ENCODE results near the gene ANKRD33B. TPM values are rescaled to one million over a fixed set of nuclear protein-coding genes. Genes with fewer than 3 reads are reported as not detected.

Gene ANKRD33B
- total RNA-seq, 1 donor from 2014 or later = 2.2 TPM

DNA sequence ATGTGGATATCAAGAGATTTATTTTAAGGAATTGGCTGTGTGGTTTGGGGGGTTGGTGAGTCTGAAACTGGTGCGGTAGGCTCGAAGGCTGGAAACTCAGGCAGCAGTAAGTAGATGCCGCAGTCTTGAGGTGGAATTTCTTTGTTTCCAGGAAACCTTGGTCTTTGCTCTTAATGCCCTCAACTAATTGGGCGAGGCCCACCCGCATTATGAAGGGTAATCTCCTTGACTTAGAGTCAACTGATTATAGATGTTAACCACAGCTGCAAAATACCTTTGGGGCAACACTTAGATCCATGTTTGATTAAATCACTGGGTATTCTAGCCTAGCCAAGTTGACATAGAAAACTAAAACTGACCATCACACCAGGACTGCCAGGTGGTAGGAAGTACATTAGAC is 83.8 kb downstream of the ANKRD33B start:
- no peak overlapping the region for H3K4me3 Mint-ChIP-seq
- Histone ChIP-seq H3K4me3 (no peak overlapping the region), H4K20me1 (ENCODE audit: low read depth) (no peaks in the 10 kb centered on the region), H3K9me3 (ENCODE audit: low read depth) (no peaks in the 10 kb centered on the region), H3K27me3 (no peaks in the 10 kb centered on the region), H2AFZ (replicated peaks) (no peak overlapping the region), H3K27ac (no peak overlapping the region), H3K36me3 (no peaks in the 10 kb centered on the region), H3K79me2 (ENCODE audit: low read depth) (no peaks in the 10 kb centered on the region), H3K4me1 (no peaks in the 10 kb centered on the region), H3K9ac (no peak overlapping the region), H3K4me2 (no peak overlapping the region), H3F3A (ENCODE audit: low read depth) (no peaks in the 10 kb centered on the region)
- peaks cover 2% of the 10 kb centered on the region for H3K27me3 Mint-ChIP-seq (ENCODE audit: insufficient read depth, low read depth)
- peaks cover 2% of the 10 kb centered on the region for H3K9me3 Mint-ChIP-seq
- TF ChIP-seq EZH2phosphoT487 (IDR thresholded peaks at IDR 0.05) (no peak), EZH2 (IDR thresholded peaks at IDR 0.05) (no peak)
- TF ChIP-seq, protein P1, sequence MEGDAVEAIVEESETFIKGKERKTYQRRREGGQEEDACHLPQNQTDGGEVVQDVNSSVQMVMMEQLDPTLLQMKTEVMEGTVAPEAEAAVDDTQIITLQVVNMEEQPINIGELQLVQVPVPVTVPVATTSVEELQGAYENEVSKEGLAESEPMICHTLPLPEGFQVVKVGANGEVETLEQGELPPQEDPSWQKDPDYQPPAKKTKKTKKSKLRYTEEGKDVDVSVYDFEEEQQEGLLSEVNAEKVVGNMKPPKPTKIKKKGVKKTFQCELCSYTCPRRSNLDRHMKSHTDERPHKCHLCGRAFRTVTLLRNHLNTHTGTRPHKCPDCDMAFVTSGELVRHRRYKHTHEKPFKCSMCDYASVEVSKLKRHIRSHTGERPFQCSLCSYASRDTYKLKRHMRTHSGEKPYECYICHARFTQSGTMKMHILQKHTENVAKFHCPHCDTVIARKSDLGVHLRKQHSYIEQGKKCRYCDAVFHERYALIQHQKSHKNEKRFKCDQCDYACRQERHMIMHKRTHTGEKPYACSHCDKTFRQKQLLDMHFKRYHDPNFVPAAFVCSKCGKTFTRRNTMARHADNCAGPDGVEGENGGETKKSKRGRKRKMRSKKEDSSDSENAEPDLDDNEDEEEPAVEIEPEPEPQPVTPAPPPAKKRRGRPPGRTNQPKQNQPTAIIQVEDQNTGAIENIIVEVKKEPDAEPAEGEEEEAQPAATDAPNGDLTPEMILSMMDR (IDR thresholded peaks at IDR 0.05) = no peak
- H3K27ac Mint-ChIP-seq = no peak overlapping the region
- peaks cover 2% of the 10 kb centered on the region for H3K36me3 Mint-ChIP-seq
- no peak for DNase-seq (ENCODE audit: low spot score)
- H3K4me1 Mint-ChIP-seq = no peaks in the 10 kb centered on the region

DNA sequence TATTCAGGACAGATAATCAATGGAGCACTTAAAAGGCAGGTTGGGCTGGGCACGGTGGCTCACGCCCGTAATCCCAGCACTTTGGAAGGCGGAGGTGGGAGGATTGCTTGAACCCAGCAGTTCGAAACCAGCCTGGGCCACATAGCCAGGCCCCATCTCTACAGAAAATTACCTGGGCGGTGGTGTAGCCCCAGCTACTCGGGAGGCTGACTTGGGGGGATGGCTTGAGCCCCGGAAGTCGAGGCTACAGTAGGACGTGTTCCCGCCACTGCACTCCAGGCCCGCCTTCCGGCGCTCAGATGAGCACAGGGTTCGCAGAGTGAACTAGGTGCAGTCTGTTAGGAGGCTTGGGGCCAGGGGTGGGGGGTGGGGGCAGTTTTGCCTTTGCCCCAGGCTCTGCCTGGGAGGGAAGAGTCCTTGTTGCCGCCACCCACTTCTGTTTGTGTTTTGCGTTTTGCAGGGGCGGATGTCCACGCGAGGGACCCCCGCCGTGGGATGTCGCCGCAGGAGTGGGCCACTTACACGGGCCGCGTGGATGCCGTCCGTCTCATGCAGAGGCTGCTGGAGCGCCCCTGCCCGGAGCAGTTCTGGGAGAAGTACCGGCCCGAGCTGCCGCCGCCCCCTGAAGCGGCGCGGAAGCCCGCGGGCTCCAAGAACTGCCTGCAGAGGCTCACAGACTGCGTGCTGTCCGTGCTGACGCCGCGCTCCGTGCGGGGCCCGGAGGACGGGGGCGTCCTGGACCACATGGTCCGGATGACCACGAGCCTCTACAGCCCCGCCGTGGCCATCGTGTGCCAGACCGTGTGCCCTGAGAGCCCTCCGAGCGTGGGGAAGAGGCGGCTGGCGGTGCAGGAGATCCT is 85.2 kb downstream of the ANKRD33B start:
- peaks cover 2% of the 10 kb centered on the region for H3K36me3 Mint-ChIP-seq
- H3K27me3 Mint-ChIP-seq (ENCODE audit: insufficient read depth, low read depth) = peaks cover 5% of the 10 kb centered on the region
- no peak overlapping the region for H3K27ac Mint-ChIP-seq
- Histone ChIP-seq H3K4me1 (no peaks in the 10 kb centered on the region), H3K79me2 (ENCODE audit: low read depth) (no peaks in the 10 kb centered on the region), H4K20me1 (ENCODE audit: low read depth) (no peaks in the 10 kb centered on the region), H3K36me3 (no peaks in the 10 kb centered on the region), H3K9me3 (ENCODE audit: low read depth) (no peaks in the 10 kb centered on the region), H3K27ac (no peak overlapping the region), H3K4me2 (no peak overlapping the region), H2AFZ (replicated peaks) (no peak overlapping the region), H3K27me3 (no peaks in the 10 kb centered on the region), H3K4me3 (no peak overlapping the region), H3K9ac (no peak overlapping the region), H3F3A (ENCODE audit: low read depth) (no peaks in the 10 kb centered on the region)
- no peak overlapping the region for H3K4me3 Mint-ChIP-seq
- peaks cover 2% of the 10 kb centered on the region for H3K9me3 Mint-ChIP-seq
- TF ChIP-seq EZH2phosphoT487 (IDR thresholded peaks at IDR 0.05) (no peak), EZH2 (IDR thresholded peaks at IDR 0.05) (no peak)
- TF ChIP-seq, protein P1 (IDR thresholded peaks at IDR 0.05) = no peak
- H3K4me1 Mint-ChIP-seq = no peaks in the 10 kb centered on the region
- no peak for DNase-seq (ENCODE audit: low spot score)

DNA sequence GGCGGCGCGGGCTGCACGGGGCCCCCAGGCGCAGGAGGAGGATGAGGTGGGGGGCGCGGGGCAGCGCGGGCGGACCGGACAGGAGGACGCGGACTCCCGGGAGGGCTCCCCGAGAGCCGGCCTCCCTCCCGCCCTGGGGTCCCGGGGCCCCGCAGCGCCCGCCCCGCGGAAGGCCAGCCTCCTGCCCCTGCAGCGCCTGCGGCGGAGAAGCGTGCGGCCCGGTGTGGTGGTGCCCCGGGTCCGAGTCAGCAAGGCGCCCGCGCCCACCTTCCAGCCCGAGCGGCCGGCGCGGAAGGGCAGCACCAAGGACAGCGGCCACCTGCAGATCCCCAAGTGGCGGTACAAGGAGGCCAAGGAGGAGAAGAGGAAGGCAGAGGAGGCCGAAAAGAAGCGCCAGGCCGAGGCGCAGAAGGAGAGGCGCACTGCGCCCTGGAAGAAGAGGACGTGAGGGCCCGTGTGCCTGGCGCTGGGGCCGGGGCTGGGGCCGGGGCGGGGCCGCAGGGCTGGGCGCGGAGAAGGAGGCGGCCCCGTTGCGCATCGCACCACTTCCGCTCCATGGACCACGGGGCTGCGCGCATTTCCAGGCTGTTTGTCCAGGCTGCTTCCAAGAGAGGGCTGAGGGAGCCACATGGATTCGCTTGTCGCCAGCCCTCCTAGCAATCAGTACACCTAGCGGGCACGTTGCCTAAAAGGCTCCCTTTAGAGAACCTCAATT is 86.0 kb downstream of the ANKRD33B start:
- H3K4me1 Mint-ChIP-seq = peaks cover 4% of the 10 kb centered on the region
- Histone ChIP-seq H3K4me3 (no peak overlapping the region), H3K4me1 (no peaks in the 10 kb centered on the region), H3F3A (ENCODE audit: low read depth) (no peaks in the 10 kb centered on the region), H3K9ac (no peak overlapping the region), H3K79me2 (ENCODE audit: low read depth) (no peaks in the 10 kb centered on the region), H3K9me3 (ENCODE audit: low read depth) (no peaks in the 10 kb centered on the region), H3K36me3 (no peaks in the 10 kb centered on the region), H3K27me3 (no peaks in the 10 kb centered on the region), H3K27ac (no peak overlapping the region), H3K4me2 (no peak overlapping the region), H4K20me1 (ENCODE audit: low read depth) (no peaks in the 10 kb centered on the region), H2AFZ (replicated peaks) (no peak overlapping the region)
- no peak overlapping the region for H3K4me3 Mint-ChIP-seq
- no peak for DNase-seq (ENCODE audit: low spot score)
- TF ChIP-seq EZH2phosphoT487 (IDR thresholded peaks at IDR 0.05) (no peak), EZH2 (IDR thresholded peaks at IDR 0.05) (no peak)
- H3K36me3 Mint-ChIP-seq = peaks cover 2% of the 10 kb centered on the region
- no peak overlapping the region for H3K27ac Mint-ChIP-seq
- peaks cover 2% of the 10 kb centered on the region for H3K9me3 Mint-ChIP-seq
- H3K27me3 Mint-ChIP-seq (ENCODE audit: insufficient read depth, low read depth) = peaks cover 5% of the 10 kb centered on the region

Data from neural progenitor cell (in vitro differentiated cells).